ENCODE measurements around the gene CCSER2.

Gene CCSER2

DNA sequence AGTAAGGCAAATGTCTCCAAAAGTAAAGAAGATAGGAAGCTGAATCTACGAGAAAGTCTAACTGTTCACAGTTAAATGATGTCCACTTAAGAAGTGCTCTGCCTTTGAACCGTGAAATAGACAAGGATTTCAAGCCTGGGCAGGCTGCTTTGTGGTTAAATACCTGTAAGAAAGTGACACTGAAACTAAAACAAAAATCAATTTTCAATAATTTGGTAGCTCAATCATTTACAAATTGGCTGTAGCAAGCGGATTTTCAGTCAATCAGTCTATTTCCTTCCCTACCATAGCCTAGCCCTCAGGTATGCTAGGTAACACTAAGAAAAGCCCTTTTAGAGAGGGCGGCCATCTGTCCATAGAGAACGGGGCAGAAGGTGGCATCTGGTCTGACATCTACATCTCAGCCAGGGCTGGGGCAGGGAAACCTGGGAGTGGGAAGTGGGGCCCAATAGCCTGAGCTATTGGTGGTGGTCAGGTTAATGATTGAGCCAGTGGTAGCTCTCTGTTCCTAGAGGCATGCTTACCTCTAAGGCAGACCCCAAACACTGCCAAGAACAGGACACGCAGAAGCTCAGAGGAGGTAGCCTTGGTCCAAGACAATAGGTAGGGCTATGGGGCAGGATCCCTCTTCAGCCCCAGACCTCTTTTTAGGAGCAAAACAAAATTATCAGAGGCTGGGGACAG is 223.2 kb downstream of the CCSER2 start:
- DNase-seq (ENCODE audit: low read depth, low spot score), result no peak
- H3K4me3 ChIP-seq (ENCODE audit: low read length), result no peak overlapping the region

DNA sequence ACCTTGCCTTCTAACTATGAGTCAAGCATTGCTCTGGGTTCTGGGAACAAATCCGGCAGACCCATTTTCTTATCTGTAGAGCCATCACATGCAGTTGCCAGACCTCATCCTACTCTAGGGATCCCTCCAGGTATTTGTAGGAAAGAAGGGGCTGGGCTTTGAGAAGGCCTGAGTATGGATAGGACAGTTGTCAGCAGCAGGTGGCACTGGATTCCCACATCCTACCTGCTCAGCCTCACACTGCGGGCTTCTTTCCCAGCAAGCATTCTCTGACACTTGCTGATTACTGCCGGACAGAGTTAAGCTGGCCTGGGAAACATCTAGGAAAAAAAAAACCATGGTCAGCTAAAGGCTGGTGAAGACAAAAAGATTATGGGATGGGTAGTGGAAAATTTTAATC is 224.1 kb downstream of the CCSER2 start:
- H3K4me3 ChIP-seq (ENCODE audit: low read length), result no peak overlapping the region

DNA sequence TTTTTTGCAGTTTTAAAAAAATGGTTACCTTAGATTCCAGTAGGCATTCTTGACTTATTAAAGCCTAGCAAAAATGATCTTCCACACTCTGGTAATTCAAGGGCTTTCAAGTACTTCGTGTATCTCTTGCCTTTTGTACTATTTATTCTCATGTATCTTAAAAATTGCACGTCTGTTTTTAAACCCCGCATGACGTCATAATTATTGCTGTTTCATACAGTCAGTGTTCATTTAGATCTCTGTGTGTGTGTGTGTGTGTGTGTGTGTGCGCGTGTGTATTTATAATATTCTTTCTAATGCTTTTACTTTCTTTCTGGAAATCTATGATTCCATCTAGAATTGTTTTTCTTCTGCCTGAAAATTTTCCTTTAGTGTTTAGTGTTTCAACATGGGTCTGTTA is 234.2 kb downstream of the CCSER2 start:
- DNase-seq (ENCODE audit: low read depth, low spot score), result no peak

More for the DNA sequence above, 224.1 kb downstream of the CCSER2 start:
- DNase-seq (ENCODE audit: low read depth, low spot score), result no peak

DNA sequence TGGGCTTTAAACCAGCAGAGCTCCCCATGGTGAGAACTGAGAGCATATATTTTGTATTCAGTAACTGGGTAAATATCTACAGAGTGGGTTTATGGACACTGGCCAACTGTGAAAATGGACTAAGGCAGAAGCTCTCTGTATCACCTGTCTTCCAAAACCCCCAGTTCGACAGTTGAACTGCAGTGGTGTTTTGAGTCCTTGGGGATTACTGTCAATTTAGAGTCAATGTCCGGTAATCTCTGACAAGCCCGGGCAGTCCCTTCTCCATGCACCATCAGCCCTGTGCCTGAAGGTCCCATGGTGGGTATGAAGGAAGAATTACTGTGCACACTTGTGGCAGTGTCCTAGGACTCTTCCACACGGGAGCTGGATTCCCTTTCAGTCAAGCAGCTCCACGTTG is 235.0 kb downstream of the CCSER2 start:
- no peak overlapping the region for H3K4me3 ChIP-seq (ENCODE audit: low read length)

More for the DNA sequence above, 234.2 kb downstream of the CCSER2 start:
- no peak overlapping the region for H3K4me3 ChIP-seq (ENCODE audit: low read length)

DNA sequence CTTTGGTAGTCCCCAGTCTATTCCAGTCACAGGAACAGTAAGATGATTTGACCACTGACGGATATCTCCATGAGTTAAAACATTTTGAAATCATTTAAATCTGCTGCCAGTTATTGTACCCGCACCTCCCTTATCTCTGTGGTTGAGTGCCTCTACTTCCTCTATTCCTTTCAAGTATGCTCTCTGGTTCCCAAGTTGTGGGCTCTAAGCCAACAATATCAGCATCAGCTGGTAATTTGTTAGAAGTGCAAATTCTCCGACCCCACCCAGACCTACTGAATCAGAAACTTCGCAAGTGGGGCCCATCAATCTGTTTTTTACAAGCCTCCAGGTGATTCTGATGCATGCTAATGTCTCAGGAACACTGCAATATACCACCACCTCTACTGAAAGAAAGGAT is 235.5 kb downstream of the CCSER2 start:
- no peak overlapping the region for H3K4me3 ChIP-seq (ENCODE audit: low read length)
- DNase-seq (ENCODE audit: low read depth, low spot score), result peak; percentile 62

More for the DNA sequence above, 235.0 kb downstream of the CCSER2 start:
- no peak for DNase-seq (ENCODE audit: low read depth, low spot score)

DNA sequence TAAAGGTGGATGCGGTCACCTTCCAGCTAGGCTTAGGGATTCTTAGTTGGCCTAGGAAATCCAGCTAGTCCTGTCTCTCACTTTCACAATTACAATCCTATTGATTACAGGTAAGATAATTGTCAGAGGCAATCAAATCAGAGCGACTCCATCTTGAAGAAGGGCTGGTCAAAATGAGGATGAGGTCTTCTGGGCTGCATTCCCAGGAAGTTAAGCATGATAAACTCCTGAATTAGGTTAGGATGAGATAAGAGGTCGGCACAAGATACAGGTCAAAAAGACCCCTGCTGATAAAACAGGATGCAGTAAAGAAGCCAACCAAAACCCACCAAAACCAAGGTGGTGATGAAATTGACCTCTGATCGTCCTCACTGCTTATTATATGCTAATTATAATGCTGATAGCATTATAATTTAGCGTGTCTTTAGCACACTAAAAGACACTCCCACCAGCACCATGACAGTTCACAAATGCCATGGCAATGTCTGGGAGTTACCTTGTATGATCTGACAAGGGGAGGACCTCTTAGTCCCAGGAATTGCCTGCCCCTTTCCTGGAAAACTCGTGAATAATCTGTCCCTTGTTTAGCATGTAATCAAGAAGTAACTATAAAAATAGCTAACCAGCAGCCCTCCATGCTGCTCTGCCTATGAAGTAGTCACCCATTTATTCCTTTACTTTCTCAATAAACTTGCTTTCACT is 237.6 kb downstream of the CCSER2 start:
- no peak for DNase-seq (ENCODE audit: low read depth, low spot score)
- H3K4me3 ChIP-seq (ENCODE audit: low read length), result no peak overlapping the region

DNA sequence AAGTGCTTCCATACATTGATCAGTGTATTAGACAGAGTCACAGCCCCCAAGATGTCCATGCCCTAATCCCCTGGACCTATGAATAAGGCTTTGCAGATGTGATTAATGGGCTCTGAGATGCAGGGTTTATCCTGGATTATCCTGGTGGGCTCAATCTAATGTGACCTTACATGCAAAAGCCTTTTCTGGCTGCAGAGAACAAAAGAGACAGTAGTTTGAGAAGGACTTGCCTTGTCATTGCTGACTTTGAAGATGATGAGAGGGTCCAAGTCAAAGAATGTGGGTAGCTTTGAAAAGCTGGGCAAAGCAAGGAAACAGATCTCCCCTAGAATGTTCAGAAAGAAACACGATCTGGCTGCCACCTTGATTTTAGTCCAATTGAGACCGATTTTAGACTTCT is 238.7 kb downstream of the CCSER2 start:
- DNase-seq (ENCODE audit: low read depth, low spot score), result no peak
- H3K4me3 ChIP-seq (ENCODE audit: low read length), result no peak overlapping the region
